BJ (cell line): ENCODE results near the gene H3-3A. TPM values are rescaled to one million over a fixed set of nuclear protein-coding genes. Genes with fewer than 3 reads are reported as not detected.

Source experiments
- CTCF ChIA-PET: fragments of 350-600 bp; formaldehyde crosslinking; extraction: SDS; loops from one replicate; lab custom pipeline; 2021; ENCODE audit warnings: antibody characterized with exemption, inconsistent platforms; lab: Yijun Ruan, JAX
- POLR2A ChIA-PET: fragments of 300-600 bp; sonication (Branson Sonifier 250); formaldehyde crosslinking; extraction: SDS; loops from one replicate; lab custom pipeline; 2021; ENCODE audit warnings: antibody characterized with exemption; lab: Charles Lee
- DNase-seq: peaks from one replicate; pipeline ENCODE4 v3.0.0-alpha.2; 2011; ENCODE audit warnings: low read depth
- H3K27me3 ChIP-seq: 2 replicates; pipeline ENCODE4 v1.6.0; 2011; ENCODE audit warnings: low read length; ENCODE audit not compliant: control insufficient read depth, insufficient read depth
- H3K36me3 ChIP-seq: 2 replicates; pipeline ENCODE4 v1.5.1; 2011; ENCODE audit warnings: low read length; ENCODE audit not compliant: control insufficient read depth, insufficient read depth
- H3K4me3 ChIP-seq: 2 replicates; pipeline ENCODE4 v1.5.1; 2011; ENCODE audit warnings: low read depth, mild to moderate bottlenecking, control low read depth, low read length
- CTCF ChIP-seq: IDR thresholded peaks from 2 replicates; pipeline ENCODE4 v1.5.1; 2011; ENCODE audit warnings: low read depth, mild to moderate bottlenecking, control low read depth, inconsistent platforms, low read length, moderate library complexity; ENCODE audit not compliant: insufficient read depth
- polyA plus RNA-seq: library from polyadenylated mRNA; depleted of rRNA; stranded (reverse); fragments of >200 nt; gene quantifications from 2 replicates; pipeline ENCODE4 v1.2.3, GENCODE V29; 2011

H3-3A gene
- polyA plus RNA-seq, 1 experiment, result 164 TPM

- Histone ChIP-seq H3K27me3 (no peaks in the 10 kb centered on the region), H3K36me3 (no peaks in the 10 kb centered on the region), H3K4me3 (no peak overlapping the region)
- CTCF ChIA-PET, result interaction anchor here (0.9 to 1.6 kb wide), 2 partner anchors 21 to 40 kb away, joined by 3 to 5 read pairs; no protein-coding TSS in a partner anchor
- no peak for TF ChIP-seq CTCF
- POLR2A ChIA-PET, result no interaction called here
- no peak for DNase-seq
Measured at GRCh38 chr1:226104671-226105121, 42.2 kb downstream of the H3-3A start.

- ChIA-PET POLR2A (no interaction called here), CTCF (interaction anchor here (3.4 to 5.8 kb wide), 2 partner anchors 13 to 17 kb away, joined by 9 to 42 read pairs; no protein-coding TSS in a partner anchor)
- no peak for TF ChIP-seq CTCF
- Histone ChIP-seq H3K4me3 (no peak overlapping the region), H3K36me3 (no peaks in the 10 kb centered on the region), H3K27me3 (no peaks in the 10 kb centered on the region)
- DNase-seq, result no peak
Measured at GRCh38 chr1:226107471-226108460, 45.2 kb downstream of the H3-3A start.

GRCh38 chr1:226108935-226109828 lies 46.7 kb downstream of the H3-3A start:
- Histone ChIP-seq H3K36me3 (no peaks in the 10 kb centered on the region), H3K4me3 (peak overlapping the region; percentile 54), H3K27me3 (no peaks in the 10 kb centered on the region)
- no peak for TF ChIP-seq CTCF
- POLR2A ChIA-PET, result no interaction called here
- CTCF ChIA-PET, result interaction anchor here (0.6 to 5.8 kb wide), 10 partner anchors 9 to 634 kb away, joined by 3 to 42 read pairs (median 3); no protein-coding TSS in a partner anchor
- no peak for DNase-seq

- POLR2A ChIA-PET, result no interaction called here
Measured at GRCh38 chr1:226109829-226110248, 47.3 kb downstream of the H3-3A start.

More at GRCh38 chr1:226109829-226110248, 47.3 kb downstream of the H3-3A start:
- peak overlapping the region; percentile 54 for H3K4me3 ChIP-seq
- no peaks in the 10 kb centered on the region for H3K27me3 ChIP-seq
- CTCF ChIA-PET, result interaction anchor here (0.6 to 5.8 kb wide), 9 partner anchors 9 to 635 kb away, joined by 3 to 42 read pairs (median 3); no protein-coding TSS in a partner anchor
- H3K36me3 ChIP-seq, result no peaks in the 10 kb centered on the region
- TF ChIP-seq CTCF, result no peak
- no peak for DNase-seq
